AG04449 (cell line): ENCODE data around the gene LBP.

Experiments used
- CTCF ChIA-PET: fragments of 350-600 bp; formaldehyde crosslinking; extraction: SDS; loops from one replicate; lab custom pipeline; 2021; ENCODE audit warnings: antibody characterized with exemption; lab: Yijun Ruan, JAX
- POLR2A ChIA-PET: fragments of 400-600, 350-600 bp; formaldehyde crosslinking; extraction: SDS; loops from one replicate; lab custom pipeline; 2020; ENCODE audit warnings: antibody characterized with exemption, inconsistent platforms; lab: Yijun Ruan, JAX
- DNase-seq: peaks from one replicate; pipeline ENCODE4 v3.0.0-alpha.2; 2010; ENCODE audit warnings: low read depth, low spot score
- H3K4me3 ChIP-seq: 2 replicates; pipeline ENCODE4 v1.5.1; 2011; ENCODE audit warnings: low read depth, mild to moderate bottlenecking, control low read depth, low read length
- CTCF ChIP-seq: IDR thresholded peaks from one replicate; pipeline ENCODE4 v1.5.1; 2011; ENCODE audit warnings: mild to moderate bottlenecking, moderate library complexity, low read length, control low read depth, inconsistent platforms; ENCODE audit not compliant: insufficient read depth; ENCODE audit errors: missing control alignments

LBP gene

GRCh38 chr20:38325167-38325566 is 21.1 kb upstream of the LBP start:
- TF ChIP-seq CTCF: no peak
- CTCF ChIA-PET: interaction anchor here (0.6 to 3.8 kb wide), 9 partner anchors 8 to 267 kb away, joined by 3 to 91 read pairs (median 3); no protein-coding TSS in a partner anchor
- DNase-seq: no peak
- H3K4me3 ChIP-seq: no peak overlapping the region
- POLR2A ChIA-PET: no interaction called here

- POLR2A ChIA-PET: no interaction called here
Observed at GRCh38 chr20:38325905-38326304, 20.4 kb upstream of the LBP start.

GRCh38 chr20:38326309-38326708 is 20.0 kb upstream of the LBP start:
- POLR2A ChIA-PET: no interaction called here
- no peak overlapping the region for H3K4me3 ChIP-seq
- TF ChIP-seq CTCF: no peak
- no peak for DNase-seq
- CTCF ChIA-PET: interaction anchor here (0.9 to 3.8 kb wide), 4 partner anchors 10 to 268 kb away, joined by 3 to 91 read pairs (median 4); no protein-coding TSS in a partner anchor

More at GRCh38 chr20:38325905-38326304, 20.4 kb upstream of the LBP start:
- no peak overlapping the region for H3K4me3 ChIP-seq
- no peak for DNase-seq
- CTCF ChIA-PET: interaction anchor here (0.9 to 3.8 kb wide), 4 partner anchors 9 to 268 kb away, joined by 3 to 91 read pairs (median 4); no protein-coding TSS in a partner anchor
- TF ChIP-seq CTCF: no peak

- DNase-seq: no peak
- CTCF ChIA-PET: interaction anchor here (1.3 to 1.8 kb wide), 2 partner anchors 9 to 101 kb away, joined by 5 to 6 read pairs; no protein-coding TSS in a partner anchor
- no peak overlapping the region for H3K4me3 ChIP-seq
- POLR2A ChIA-PET: interaction anchor here (0.7 kb wide), 1 partner anchor 78 kb away, joined by 3 read pairs; no protein-coding TSS in a partner anchor
- TF ChIP-seq CTCF: no peak
Observed at GRCh38 chr20:38330638-38331037, 15.6 kb upstream of the LBP start.

- H3K4me3 ChIP-seq: no peak overlapping the region
- POLR2A ChIA-PET: no interaction called here
- no peak for TF ChIP-seq CTCF
- CTCF ChIA-PET: interaction anchor here (0.8 kb wide), 2 partner anchors 26 to 77 kb away, joined by 3 read pairs; no protein-coding TSS in a partner anchor
- DNase-seq: no peak
Observed at GRCh38 chr20:38331245-38331644, 15.0 kb upstream of the LBP start.

- DNase-seq: no peak
- POLR2A ChIA-PET: no interaction called here
- TF ChIP-seq CTCF: no peak
- no peak overlapping the region for H3K4me3 ChIP-seq
- CTCF ChIA-PET: interaction anchor here (0.8 kb wide), 2 partner anchors 25 to 77 kb away, joined by 3 read pairs; no protein-coding TSS in a partner anchor
Observed at GRCh38 chr20:38331814-38332213, 14.5 kb upstream of the LBP start.
